ENCODE measurements around the gene HEXIM1.

HEXIM1 gene

DNA sequence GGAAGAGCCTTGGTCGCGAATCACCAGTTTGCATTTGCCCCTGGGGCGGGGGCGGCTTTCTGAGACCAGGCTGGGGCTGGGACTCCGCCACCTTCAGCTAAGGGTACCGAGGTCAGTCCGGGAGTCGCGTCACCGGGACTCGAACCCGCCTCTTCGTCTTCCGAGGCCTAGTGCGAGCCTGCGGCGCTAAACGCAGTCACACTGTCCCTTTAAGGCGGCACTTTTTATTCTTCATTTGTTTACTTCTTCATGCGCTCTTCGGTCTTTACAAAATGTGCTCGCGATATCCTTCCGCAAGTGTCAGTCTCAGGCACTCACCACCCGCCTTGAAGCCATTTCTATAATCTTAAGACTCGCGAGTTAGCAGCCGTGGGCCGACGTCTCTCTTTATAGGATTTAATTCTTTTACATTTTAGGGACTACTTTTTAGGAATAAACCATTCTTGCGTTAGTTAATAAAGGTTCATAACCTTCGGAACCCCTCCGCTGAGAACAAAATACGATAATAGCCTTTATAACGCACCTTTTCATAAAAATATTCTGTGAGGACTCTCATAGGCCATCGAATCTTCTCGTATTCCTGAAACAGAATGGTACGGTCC is 593 bp upstream of the HEXIM1 start:
- peak; percentile 93 for DNase-seq

DNA sequence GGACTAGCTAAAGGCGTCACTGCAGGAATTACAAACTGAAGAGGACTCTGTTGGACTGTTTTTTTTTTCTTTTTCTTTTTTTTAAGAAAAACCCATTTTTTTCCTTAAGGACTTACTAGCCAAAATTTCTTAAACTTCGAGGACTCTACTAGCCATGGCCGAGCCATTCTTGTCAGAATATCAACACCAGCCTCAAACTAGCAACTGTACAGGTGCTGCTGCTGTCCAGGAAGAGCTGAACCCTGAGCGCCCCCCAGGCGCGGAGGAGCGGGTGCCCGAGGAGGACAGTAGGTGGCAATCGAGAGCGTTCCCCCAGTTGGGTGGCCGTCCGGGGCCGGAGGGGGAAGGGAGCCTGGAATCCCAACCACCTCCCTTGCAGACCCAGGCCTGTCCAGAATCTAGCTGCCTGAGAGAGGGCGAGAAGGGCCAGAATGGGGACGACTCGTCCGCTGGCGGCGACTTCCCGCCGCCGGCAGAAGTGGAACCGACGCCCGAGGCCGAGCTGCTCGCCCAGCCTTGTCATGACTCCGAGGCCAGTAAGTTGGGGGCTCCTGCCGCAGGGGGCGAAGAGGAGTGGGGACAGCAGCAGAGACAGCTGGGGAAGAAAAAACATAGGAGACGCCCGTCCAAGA is 878 bp downstream of the HEXIM1 start:
- DNase-seq, result peak; percentile 88

DNA sequence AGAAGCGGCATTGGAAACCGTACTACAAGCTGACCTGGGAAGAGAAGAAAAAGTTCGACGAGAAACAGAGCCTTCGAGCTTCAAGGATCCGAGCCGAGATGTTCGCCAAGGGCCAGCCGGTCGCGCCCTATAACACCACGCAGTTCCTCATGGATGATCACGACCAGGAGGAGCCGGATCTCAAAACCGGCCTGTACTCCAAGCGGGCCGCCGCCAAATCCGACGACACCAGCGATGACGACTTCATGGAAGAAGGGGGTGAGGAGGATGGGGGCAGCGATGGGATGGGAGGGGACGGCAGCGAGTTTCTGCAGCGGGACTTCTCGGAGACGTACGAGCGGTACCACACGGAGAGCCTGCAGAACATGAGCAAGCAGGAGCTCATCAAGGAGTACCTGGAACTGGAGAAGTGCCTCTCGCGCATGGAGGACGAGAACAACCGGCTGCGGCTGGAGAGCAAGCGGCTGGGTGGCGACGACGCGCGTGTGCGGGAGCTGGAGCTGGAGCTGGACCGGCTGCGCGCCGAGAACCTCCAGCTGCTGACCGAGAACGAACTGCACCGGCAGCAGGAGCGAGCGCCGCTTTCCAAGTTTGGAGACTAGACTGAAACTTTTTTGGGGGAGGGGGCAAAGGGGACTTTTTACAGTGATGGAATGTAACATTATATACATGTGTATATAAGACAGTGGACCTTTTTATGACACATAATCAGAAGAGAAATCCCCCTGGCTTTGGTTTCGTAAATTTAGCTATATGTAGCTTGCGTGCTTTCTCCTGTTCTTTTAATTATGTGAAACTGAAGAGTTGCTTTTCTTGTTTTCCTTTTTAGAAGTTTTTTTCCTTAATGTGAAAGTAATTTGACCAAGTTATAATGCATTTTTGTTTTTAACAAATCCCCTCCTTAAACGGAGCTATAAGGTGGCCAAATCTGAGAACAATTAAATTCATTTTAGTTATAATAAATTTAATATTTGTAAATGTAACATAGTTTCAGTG is 1.7 kb downstream of the HEXIM1 start:
- peak; percentile 75 for DNase-seq

DNA sequence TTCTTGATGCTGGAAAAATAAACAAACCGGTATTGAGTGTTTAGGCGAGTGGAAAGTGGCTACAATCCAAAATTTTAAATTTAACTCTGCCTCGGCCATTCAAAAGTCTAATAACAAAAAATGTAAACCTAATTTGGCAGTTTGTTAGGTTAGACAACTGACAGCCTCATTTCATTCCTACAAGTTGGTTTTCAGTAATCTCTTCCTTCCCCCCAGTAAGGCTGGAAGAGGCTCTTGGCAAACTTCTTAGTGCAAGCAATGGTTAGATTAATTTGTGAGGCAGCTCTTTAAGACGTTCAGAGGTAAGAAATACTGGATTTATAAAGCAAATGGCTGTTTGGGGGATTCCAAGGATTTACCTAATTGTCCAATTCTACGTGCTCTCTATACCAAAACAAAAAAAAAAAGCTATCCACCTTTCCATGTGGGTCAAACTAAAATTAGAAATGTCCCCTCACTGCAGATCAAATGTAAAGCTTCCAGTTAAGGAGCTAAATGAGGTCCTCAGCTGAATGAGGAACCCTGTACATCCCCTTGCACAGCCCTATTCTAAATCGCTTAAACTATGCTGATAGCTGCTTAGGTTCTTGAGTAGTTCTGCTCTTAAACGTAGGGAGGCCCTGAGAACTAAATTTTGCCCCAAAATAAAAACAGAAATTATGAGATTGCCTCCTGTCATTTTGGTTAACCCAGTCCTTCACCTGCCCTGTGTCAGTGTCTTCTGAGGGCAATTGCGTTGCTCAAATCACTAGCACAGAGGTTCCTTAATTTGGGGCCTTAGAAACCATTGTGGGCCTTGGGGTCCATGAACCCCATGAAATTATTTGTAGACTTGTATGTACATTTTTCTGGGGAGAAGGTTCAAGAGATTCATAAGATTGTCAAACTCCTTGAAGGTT is 2.9 kb downstream of the HEXIM1 start:
- no peak for DNase-seq

DNA sequence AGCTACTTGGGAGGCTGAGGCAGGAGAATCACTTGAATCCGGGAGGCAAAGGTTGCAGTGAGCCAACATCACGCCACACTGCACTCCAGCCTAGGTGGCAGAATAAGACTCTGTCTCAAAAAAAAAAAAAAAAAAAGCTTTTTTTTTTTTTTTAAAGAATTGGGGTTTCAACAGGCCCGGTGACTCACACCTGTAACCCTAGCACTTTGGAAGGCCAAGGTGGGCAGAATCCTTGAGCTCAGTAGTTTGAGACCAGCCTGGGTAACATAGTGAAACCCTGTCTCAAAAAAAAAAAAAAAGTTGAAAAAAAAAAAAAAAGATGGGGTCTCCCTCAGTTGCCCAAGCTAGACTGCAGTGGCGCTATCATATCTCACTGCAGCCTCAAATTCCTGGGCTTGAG is 6.8 kb downstream of the HEXIM1 start:
- DNase-seq, result no peak

DNA sequence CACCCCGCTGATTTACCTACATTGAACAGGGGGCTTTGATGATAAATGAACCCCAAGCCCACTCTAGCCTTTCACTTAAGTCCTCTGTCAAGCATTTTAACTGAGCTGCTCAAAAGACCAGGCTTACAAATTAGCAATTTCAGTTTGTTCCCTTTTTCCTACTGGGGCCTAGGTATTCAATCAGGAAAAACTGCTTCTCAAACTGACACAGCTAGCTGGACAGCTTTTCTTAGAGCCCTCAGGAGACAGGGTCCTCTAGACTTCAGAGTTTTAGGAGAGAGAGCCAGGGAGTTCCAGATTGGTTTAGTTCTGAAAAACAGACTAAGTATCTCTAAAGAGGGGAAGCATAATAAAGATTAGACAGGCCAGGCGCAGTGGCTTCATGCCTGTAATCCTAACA is 7.2 kb downstream of the HEXIM1 start:
- no peak for DNase-seq

DNA sequence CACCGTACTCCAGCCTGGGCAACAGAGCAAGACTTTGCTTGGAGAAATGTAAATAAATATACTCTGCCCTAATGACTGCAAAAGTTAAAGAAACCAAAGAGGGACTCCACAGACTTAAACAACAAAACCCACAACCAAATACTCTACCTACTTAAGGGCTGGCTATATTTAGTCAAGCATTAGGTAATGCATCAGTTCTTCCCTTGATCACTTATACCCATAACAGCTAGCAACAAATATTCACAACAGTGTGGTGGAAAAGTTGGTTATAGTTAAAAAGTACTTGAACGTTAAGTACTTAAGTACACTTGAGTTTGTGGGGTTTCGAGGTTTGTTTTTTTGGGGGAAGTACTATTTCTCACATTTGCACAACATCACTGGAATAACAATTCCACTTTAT is 8.0 kb downstream of the HEXIM1 start:
- no peak for DNase-seq

DNA sequence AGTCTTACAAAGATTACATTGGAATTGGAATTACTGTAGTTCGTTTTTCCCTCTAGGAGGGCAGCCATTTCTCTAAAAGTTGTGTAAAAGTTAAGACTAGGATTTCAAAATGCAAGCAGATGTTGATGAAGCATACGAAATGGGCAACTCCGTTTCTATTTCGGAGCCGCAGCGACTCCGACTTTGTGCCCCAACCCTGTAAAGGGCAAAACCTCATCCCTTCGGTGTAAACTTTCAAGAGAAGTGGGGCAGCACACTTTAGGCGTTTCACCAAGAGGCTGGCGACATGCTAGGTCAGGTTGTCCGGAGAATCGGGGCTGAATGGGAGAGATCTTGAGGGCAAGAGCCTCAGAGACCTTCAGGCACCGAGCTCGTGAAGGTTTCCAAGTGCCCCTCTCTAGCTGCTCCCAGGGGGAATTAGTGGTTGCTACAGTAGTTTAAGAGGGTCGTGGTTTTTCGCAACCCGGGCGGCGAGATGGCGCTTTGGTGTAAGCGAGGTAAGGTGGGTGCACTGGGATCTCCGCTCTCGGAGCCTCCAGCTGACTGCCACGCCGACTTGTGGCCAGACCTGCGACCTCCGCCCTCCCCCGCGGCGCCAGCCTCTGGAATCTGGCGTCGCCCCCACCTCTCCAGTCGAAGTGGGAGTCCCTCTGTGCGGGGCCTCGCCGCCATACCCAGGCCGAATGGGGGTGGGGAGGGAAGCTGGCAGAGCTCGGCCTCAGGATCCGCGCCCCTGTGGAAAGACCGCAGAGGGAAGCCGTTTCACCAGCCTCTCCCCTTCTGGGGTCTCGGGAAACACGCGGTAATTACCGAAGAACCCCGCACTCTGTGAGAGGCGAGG is 12.4 kb downstream of the HEXIM1 start:
- DNase-seq, result peak; percentile 91

DNA sequence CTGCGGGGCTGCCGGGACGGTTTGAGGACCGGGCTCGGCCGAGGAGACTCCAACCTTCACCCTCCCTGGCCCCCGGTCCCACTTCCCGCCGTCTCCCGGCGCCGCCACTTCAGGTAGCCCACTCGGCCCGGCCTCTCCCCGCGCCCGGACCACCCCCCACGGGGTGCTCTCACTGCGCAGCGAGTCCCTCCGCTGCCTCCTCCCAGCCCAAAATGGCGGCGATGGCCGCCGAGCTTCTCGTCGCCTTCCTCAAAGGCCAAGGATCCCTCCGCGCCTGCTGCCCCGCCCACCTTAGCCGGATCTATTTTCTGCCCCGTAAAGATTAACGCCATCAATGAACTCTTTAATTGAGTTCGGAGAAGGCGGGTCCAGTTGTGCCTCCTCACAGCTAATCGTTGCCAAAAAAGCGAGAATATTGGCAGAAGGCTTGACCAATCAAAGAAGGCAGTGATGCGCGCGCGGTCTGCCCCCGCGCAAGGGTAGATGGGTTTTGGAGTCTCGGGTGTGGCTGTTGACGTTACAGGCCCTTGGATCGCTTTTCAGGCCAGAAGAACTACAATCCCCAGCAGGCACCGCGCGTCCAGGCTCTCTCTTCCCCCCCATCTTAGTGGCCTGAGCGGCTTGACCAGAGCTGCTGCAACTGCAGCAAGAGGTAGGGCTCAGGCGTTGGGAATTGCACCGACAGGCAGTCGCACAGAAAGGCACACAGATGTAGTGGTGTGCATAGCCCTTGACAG is 13.2 kb downstream of the HEXIM1 start, which contains the start of gene HEXIM2:
HEXIM2 (plus strand) TSS at position 588 of the 737 bp plus-strand sequence. CDS start 919 bp downstream, outside the sequence.
- peak; percentile 99 for DNase-seq

DNA sequence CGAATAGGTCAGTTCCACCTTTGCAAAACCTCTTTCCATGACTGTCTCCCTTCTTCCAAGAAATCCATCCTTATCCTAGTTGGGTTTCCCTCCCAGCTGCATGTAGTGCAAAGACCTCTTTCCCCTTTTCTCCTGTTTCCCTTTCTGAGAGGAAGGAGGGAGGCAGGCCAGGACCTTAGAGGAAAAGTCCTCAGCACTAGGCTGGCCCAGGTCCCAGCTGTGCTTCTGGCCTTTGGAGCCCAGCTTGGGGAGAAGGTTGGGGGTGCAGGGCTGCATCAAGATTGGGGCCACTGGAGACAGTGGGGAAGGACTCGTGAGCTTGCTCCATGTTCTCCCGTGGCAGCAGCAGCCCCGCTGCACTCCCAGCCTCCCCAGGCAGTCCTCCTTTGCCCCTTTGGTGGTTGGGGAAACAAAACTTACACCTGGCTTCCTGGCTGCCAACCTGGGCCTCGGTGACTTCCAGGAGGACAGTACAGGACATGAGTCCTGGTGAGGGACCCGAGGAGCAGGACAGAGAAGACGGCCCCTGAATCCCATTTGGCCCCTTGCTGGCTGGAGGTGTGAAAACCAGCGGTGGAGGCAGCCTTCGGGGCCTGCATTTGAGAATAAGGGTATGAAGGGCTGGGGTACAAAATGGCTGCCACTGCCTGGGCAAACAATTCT is 13.9 kb downstream of the HEXIM1 start:
- DNase-seq, result no peak

DNA sequence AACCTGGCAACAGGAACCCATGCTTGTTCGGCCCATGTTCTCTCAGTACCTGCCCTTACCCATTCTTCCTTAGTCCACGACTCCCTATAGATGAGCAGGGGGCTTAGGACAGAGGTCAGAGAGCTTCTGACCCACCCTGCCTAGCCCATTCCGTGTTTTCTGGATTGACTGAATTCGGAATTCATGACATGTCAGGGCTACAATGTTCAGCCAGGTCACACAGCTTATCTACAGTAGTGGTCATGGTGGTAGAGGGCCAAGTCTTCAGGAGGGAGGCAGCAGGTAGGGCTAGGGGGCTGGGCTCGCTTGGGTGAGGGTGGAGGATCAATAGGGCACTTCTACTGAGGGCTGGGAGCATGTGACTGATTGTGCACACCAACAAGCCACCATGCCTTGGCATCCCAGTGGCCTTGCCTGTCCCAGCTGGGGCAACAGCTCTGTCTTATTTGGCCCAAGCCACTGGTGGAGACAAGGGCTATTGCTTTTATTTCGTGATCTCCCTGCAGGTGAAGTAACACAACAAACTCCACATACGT is 16.5 kb downstream of the HEXIM1 start:
- no peak for DNase-seq

DNA sequence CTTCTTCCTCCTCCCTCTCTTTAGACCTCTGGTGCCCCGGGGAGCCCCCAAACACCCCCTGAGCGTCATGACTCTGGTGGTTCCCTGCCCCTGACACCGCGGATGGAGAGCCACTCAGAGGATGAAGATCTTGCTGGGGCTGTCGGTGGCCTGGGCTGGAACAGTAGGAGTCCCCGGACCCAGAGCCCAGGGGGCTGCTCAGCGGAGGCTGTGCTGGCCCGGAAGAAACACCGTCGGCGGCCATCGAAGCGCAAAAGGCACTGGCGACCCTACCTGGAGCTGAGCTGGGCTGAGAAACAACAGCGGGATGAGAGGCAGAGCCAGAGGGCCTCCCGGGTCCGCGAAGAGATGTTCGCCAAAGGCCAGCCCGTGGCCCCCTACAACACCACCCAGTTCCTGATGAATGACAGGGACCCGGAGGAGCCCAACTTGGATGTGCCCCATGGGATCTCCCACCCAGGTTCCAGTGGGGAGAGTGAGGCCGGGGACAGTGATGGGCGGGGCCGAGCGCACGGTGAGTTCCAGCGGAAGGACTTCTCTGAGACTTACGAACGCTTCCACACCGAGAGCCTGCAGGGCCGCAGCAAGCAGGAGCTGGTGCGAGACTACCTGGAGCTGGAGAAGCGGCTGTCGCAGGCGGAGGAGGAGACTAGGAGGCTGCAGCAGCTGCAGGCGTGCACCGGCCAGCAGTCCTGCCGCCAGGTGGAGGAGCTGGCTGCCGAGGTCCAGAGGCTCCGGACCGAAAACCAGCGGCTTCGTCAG is 20.9 kb downstream of the HEXIM1 start:
- no peak for DNase-seq

DNA sequence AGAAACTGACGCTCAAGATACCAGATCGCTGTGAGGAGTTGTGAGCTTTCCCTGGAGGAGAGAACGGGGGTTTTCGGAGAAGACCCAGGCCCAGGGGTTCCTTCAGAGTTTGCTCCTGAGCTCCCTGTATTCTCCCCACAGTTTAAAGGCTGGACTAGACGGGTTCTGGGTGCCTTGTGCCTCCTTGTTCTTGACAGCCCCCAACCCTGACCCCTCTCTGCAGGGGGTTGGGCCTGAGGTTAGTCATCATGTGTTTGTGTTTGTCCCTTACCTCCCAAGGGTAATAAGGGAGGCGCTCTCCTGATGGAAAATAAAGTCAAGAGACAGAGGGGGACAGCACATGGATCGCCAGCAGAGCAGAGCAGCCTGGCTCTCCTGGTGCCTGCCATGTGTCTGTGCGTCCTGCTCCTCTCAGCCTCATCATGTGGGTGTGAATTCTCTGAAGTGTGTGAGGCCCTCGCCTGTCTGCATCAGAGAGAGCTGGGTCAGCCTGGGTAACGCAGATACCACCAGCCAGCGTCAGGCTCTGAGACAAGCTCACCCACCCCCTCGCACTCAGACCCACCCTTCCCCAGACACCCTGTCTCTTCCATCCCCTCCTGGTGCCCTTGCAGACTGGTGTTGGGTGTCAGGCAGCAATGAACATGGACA is 22.1 kb downstream of the HEXIM1 start:
- no peak for DNase-seq

DNA sequence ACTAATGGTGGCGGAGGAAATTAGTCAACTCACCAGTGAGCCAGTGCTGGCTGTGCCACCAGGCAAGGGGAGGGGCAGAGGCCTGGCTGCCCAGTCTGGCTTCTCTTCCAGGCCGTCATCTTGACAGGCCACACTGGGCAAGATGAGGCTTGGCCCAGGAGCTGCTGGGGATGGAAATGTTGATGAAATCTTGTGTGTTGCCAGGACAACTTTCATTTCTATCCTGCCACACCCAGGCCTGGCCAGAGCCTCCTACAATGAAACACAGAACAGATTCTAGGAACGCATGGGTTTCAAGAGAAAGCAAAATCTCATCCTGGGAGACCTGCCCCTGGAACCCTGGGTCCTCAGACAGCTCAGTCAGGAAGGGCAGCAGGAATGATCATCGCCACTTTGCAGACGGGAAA is 22.7 kb downstream of the HEXIM1 start:
- no peak for DNase-seq

DNA sequence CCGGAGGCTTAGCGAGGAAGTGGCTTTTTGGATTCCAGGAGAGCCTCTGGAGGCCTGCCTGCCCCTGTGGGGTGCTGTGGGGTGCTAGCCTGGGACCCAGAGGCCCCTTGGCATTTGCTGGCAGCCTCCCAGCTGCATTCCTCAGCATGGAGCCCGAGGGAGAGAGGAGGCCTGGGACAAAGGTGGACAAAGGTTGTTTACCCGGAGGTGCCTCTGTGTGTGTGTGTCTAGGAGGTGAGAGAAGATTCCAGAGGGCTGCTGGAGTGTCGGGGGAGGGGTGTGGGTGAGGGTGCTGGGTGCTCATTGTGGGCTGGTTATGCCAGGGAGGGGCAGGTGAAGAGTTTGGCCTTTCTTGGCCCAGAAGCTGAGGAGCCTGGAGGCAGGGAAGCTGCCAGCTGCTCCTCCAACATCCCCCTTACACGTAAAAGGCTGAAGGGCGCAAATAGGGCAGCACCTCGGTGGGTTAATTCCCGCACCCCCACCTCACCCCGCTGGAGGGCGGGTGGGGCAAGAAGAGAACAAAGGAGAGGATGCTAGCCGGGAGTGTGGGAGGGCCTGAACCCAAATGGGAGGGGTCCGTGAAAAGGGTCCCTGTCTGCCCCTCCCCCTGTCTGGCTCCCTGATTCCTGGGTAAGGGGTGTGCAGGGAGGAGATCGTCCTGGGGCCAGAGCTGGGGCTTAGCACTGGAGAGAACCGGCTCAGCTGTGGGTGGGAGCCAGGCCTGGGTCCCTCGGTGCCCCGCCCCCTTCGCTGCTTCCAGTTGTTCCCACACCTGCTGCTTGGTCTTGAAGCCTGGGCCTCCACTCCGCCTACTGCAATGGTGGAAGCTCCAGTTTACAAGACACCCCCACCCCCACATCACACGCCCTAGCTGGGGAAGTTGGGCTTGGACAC is 23.3 kb downstream of the HEXIM1 start:
- DNase-seq, result no peak

DNA sequence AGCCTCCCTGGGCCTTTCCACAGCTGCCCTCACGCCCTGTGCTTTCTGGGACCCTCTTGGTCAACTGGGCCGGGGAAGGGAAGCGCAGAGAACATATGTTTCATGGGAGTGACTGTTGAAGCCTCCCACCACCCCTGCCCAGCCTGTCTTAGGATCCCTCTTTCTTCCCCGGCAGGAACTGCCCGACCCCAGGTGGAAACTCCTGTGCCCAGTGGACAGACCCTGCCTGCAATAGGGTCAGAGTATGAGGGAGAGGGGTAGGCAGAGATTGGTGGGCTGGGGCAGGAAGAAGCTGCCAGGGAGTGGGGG is 23.9 kb downstream of the HEXIM1 start:
- DNase-seq, result no peak

DNA sequence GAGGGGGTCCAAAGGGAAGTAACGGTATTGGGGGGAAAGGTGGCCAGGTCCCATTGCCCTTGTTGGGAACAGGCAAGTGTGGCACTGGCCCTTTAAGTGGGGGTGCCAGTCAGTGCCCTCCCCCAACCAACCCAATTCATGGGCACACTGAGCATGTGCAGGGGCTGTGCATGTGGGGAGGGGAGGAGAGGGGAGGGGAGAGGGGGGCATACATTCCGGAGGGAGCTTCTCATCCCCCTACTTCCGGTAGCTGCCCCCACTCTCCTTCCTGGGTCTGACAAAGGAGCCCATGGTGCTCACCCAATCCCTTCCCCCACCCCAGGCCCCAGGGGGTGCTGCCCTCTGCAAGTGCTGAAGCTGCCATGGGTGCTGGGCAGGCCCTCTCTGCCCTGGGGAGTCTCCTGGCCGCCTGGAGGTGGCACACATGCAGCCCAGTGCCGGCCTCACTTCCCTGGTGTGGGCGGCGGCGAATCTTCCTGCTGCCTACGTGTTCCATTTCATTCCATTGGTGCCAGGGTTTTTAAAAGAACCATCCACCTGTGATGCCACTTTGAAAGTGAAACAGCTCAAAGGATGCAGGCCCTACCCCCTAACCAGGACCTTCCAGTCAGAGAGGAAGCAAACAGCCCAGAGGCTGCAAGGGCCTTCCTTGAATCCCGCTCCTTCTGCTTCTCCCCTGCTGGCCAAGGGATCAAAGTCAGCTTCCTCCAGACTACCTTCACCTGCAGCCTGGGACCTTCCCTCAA is 24.4 kb downstream of the HEXIM1 start:
- DNase-seq, result peak; percentile 85
